Heart left ventricle (tissue), 16 donors: Measurements from ENCODE around the gene NBAS. TPM values are rescaled to one million over a fixed set of nuclear protein-coding genes. Genes with fewer than 3 reads are reported as not detected.

Source experiments
- ATAC-seq, 4 donors: fragments of 200-7000 bp; cut with Tn5 transposase; one replicate each; pipeline ENCODE4 v1.9.1; 2020 to 2022; ENCODE audit warnings: moderate library complexity in 4 of 4, mild to moderate bottlenecking in 3 of 4, moderate number of reproducible peaks in 1 of 4
- DNase-seq, 5 donors: peaks; one replicate each; pipeline ENCODE4 v3.0.0-alpha.2; 2020
- H3K27ac ChIP-seq, 12 donors: fragments of 200-600 bp; sonication (generic) in 4 of 12; one replicate each; pipeline versions ENCODE4 v1.5.0 to v1.8.0; 2016 to 2022; ENCODE audit warnings: mild to moderate bottlenecking in 2 of 12
- H3K27me3 ChIP-seq, 9 donors: fragments of 200-600 bp; sonication (generic) in 2 of 9; one replicate each; pipeline versions ENCODE4 v1.5.1 to v1.8.0; 2016 to 2022; ENCODE audit warnings: mild to moderate bottlenecking in 3 of 9
- H3K36me3 ChIP-seq, 9 donors: fragments of 200-600 bp; sonication (generic) in 2 of 9; one replicate each; pipeline versions ENCODE4 v1.5.0 to v1.8.0; 2018 to 2022; ENCODE audit warnings: mild to moderate bottlenecking in 2 of 9
- H3K4me1 ChIP-seq, 12 donors: fragments of 200-600 bp; sonication (generic) in 4 of 12; one replicate each; pipeline versions ENCODE4 v1.5.0 to v1.8.0; 2016 to 2022; ENCODE audit warnings: mild to moderate bottlenecking in 3 of 12
- H3K4me3 ChIP-seq, 12 donors: fragments of 200-600 bp; sonication (generic) in 4 of 12; one replicate each; pipeline versions ENCODE4 v1.5.0 to v1.8.0; 2017 to 2022; ENCODE audit warnings: mild to moderate bottlenecking in 9 of 12, moderate library complexity in 4 of 12
- H3K9me3 ChIP-seq, 12 donors: fragments of 200-600 bp; sonication (generic) in 4 of 12; one replicate each; pipeline versions ENCODE4 v1.5.0 to v1.8.0; 2016 to 2022; ENCODE audit warnings: mild to moderate bottlenecking in 1 of 12
- CTCF ChIP-seq, 12 donors: fragments of 200-600 bp; sonication (generic) in 4 of 12; IDR thresholded peaks; one replicate each; pipeline versions ENCODE4 v1.5.0 to v1.8.0; 2018 to 2022; ENCODE audit warnings: antibody characterized with exemption in 12 of 12, mild to moderate bottlenecking in 5 of 12
- POLR2A ChIP-seq, 2 donors: fragments of 450-650 bp; IDR thresholded peaks; one replicate each; pipeline ENCODE4 v1.6.1; 2017; ENCODE audit warnings: antibody characterized with exemption in 2 of 2, mild to moderate bottlenecking in 2 of 2, moderate library complexity in 2 of 2
- WGBS, 4 donors: extraction: QIAGEN DNeasy Blood & Tissue Kit in 2 of 4; methylation state at CpG; one replicate each; pipeline versions ENCODE4 v1.1.5 to v1.1.7; 2013 to 2018; 5-methylcytosine and 5-hydroxymethylcytosine counted together
- intact Hi-C, 10 donors: fragments of 100-400 bp; cut with DNase I; formaldehyde crosslinking; loops; one replicate each; pipeline versions ENCODE4 v1.11.1 to v1.14.2; 2022
- polyA plus RNA-seq, 2 donors: library from polyadenylated mRNA; stranded (reverse); fragments of 200-250 nt; gene quantifications; one replicate each; pipeline ENCODE4 v1.2.3, GENCODE V29; 2013
- total RNA-seq, 9 donors: library from RNA; depleted of rRNA in 2 of 9; stranded (reverse); fragments of >200 nt in 2 of 9; fragmentation: NEBNext Ultra II Directional in 3 of 9; extraction: Animal tissue kit (Norgen Biotek cat#: 25700) in 3 of 9; gene quantifications; one replicate each; pipeline versions ENCODE4 v1.1.0 to v1.2.4, GENCODE V29; 2016 to 2023
- donor health status: ischemic (EF 13 %, LVEDD 7.1; RV severe dilation, severe dysfunction).
- donor health status: healthy with polysubstance abuse.
- donor health status: DM: no; HTN: yes; CAD: no.
- donor health status: DM: no; HTN: no; CAD: no.
- donor health status: ischemic (EF 25% LVEDD 6.9; RV normal size, moderate dysfunction).
- donor health status: ischemic (EF 25% LVEDD 5.7; RV mildly dilated, moderate dysfunction).
- donor health status: healthy.
- donor health status: DM: yes; HTN: yes; CAD: no.
- donor health status: ischemic (EF 35%, LVEDD 5.7; RV mildly dilated, moderate dysfunction).
- donor health status: nonischemic (EF 11% LVEDD 7.7; RV severe dilation, severe dysfunction).
- donor health status: DM: yes; HTN: yes; CAD: no.
- donor health status: PGD.
- donor health status: ischemic (EF 29% LVEDD 5.4; RV normal size, mild dysfunction).
- donor health status: nonischemic (EF 23%, LVEDD 6.1; RV moderate dilation, normal function).

The NBAS gene
- total and polyA plus RNA-seq, 11 donors: 23.1 to 63.0 (median 50.5) TPM

GRCh38 chr2:15533860-15534480 lies 27.2 kb downstream of the NBAS start:
- Histone ChIP-seq H3K9me3 (no peaks in the 10 kb centered on the region), H3K4me3 (no peak overlapping the region), H3K4me1 (peaks cover 0 to 7% (median 0%) of the 10 kb centered on the region in 12 donors), H3K36me3 (peaks cover 0 to 64% (median 54%) of the 10 kb centered on the region in 9 donors), H3K27me3 (no peaks in the 10 kb centered on the region), H3K27ac (no peak overlapping the region)
- no peak for TF ChIP-seq CTCF (IDR thresholded peaks at IDR 0.05)
- no peak for TF ChIP-seq POLR2A (IDR thresholded peaks at IDR 0.05)
- intact Hi-C loops: no loop called here
- WGBS, 4 donors: 95 to 97% (median 95%) methylated on average over 5 of the region's 5 CpGs
- no peak for DNase-seq
- ATAC-seq: no peak

- Histone ChIP-seq H3K4me3 (no peak overlapping the region), H3K27ac (no peak overlapping the region), H3K9me3 (no peaks in the 10 kb centered on the region), H3K36me3 (peaks cover 0 to 64% (median 49%) of the 10 kb centered on the region in 9 donors), H3K4me1 (peaks cover 0 to 3% (median 0%) of the 10 kb centered on the region in 12 donors), H3K27me3 (no peaks in the 10 kb centered on the region)
- TF ChIP-seq POLR2A (IDR thresholded peaks at IDR 0.05): no peak
- TF ChIP-seq CTCF (IDR thresholded peaks at IDR 0.05): no peak
- WGBS, 4 donors: 91 to 95% (median 94%) methylated on average over 5 of the region's 5 CpGs
- DNase-seq: no peak
- intact Hi-C loops: no loop called here
- ATAC-seq: no peak
Measured at GRCh38 chr2:15532996-15533395, 28.1 kb downstream of the NBAS start.

GRCh38 chr2:15531095-15531854 lies 29.9 kb downstream of the NBAS start:
- no peak for TF ChIP-seq POLR2A (IDR thresholded peaks at IDR 0.05)
- no peak for TF ChIP-seq CTCF (IDR thresholded peaks at IDR 0.05)
- H3K27me3 ChIP-seq: no peaks in the 10 kb centered on the region
- ATAC-seq: no peak
- DNase-seq: no peak
- peaks cover 0 to 67% (median 54%) of the 10 kb centered on the region in 9 donors for H3K36me3 ChIP-seq
- no peak overlapping the region for H3K27ac ChIP-seq
- H3K4me1 ChIP-seq: no peaks in the 10 kb centered on the region
- no peaks in the 10 kb centered on the region for H3K9me3 ChIP-seq
- H3K4me3 ChIP-seq: no peak overlapping the region
- WGBS, 4 donors: 93 to 97% (median 96%) methylated on average over 7 of the region's 7 CpGs
- intact Hi-C loops: no loop called here

- no peak overlapping the region for H3K27ac ChIP-seq
- intact Hi-C loops: no loop called here
- no peak for TF ChIP-seq POLR2A (IDR thresholded peaks at IDR 0.05)
- TF ChIP-seq CTCF (IDR thresholded peaks at IDR 0.05): no peak
- no peak overlapping the region for H3K4me3 ChIP-seq
- no peaks in the 10 kb centered on the region for H3K9me3 ChIP-seq
- 87 to 93% (median 90%) methylated on average over 6 of the region's 6 CpGs for WGBS, 4 donors
- H3K36me3 ChIP-seq: peaks cover 0 to 68% (median 57%) of the 10 kb centered on the region in 9 donors
- ATAC-seq (no peak), DNase-seq (no peak)
- no peaks in the 10 kb centered on the region for H3K4me1 ChIP-seq
- no peaks in the 10 kb centered on the region for H3K27me3 ChIP-seq
Measured at GRCh38 chr2:15527074-15527739, 33.9 kb downstream of the NBAS start.
